Lower leg skin (tissue), 4 donors: Measurements from ENCODE around the gene SH3RF3. TPM values are rescaled to one million over a fixed set of nuclear protein-coding genes. Genes with fewer than 3 reads are reported as not detected.

Experiments
- DNase-seq, 2 donors: peaks; one replicate each; pipeline ENCODE4 v3.0.0-alpha.2; 2019; ENCODE audit warnings: low spot score in 2 of 2
- H3K4me3 ChIP-seq: fragments of 200-600 bp; sonication (generic); 2 replicates; pipeline ENCODE4 v1.5.1; 2017; ENCODE audit warnings: mild to moderate bottlenecking, low read depth; ENCODE audit not compliant: poor library complexity, severe bottlenecking
- CTCF ChIP-seq, 3 donors: fragments of 450-650 bp; IDR thresholded peaks; one replicate each; pipeline ENCODE4 v1.5.1; 2016; ENCODE audit warnings: antibody characterized with exemption in 3 of 3, mild to moderate bottlenecking in 3 of 3, moderate library complexity in 2 of 3
- POLR2A ChIP-seq, 2 donors: fragments of 450-650 bp; IDR thresholded peaks; one replicate each; pipeline ENCODE4 v1.6.1; 2016 to 2017; ENCODE audit warnings: antibody characterized with exemption in 2 of 2, mild to moderate bottlenecking in 1 of 2, moderate library complexity in 1 of 2
- WGBS, 2 donors: methylation state at CpG; one replicate each; pipeline ENCODE4 v1.1.5; 2018; 5-methylcytosine and 5-hydroxymethylcytosine counted together
- intact Hi-C: fragments of 100-400 bp; cut with DNase I; formaldehyde crosslinking; loops from one replicate; pipeline ENCODE4 v1.15.0; 2023; ENCODE audit warnings: low total_unique reads
- total RNA-seq, 4 donors: library from RNA; depleted of rRNA; stranded (reverse); fragments of >200 nt; gene quantifications; one replicate each; pipeline ENCODE4 v1.1.0, GENCODE V29; 2016

The SH3RF3 gene
- total RNA-seq, 4 donors from 2014 or later: 1.9 to 7.4 (median 3.2) TPM

DNA sequence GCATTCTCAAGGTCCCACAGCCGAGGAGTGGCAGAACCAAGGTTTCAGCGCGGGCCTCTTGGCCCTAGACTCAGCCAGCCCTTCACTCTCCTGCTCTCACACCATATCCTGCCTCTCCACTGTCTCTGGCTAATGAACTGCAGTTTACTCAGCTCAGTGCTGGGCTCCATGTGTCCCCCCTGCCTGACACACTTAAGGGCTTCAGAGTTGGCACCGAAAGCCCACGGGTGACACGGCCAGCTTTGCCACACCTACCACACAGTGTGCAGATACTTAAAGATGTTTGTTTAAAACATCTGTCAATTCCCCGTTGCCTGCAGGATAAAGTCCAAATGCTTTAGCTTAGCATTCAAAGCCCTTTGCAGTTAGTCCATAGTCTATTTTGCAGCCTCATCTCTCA is 243.6 kb downstream of the SH3RF3 start:
- 83 to 85% methylated on average over 7 of the region's 7 CpGs for WGBS, 2 donors
- H3K4me3 ChIP-seq: no peak overlapping the region
- intact Hi-C loops: no loop called here
- peak in 1 of 2 donors; percentile 18 for DNase-seq
- no peak for TF ChIP-seq CTCF (IDR thresholded peaks at IDR 0.05)
- TF ChIP-seq POLR2A (IDR thresholded peaks at IDR 0.05): no peak

- peak in 1 of 2 donors; percentile 58 for DNase-seq
- H3K4me3 ChIP-seq: no peak overlapping the region
- no peak for TF ChIP-seq CTCF (IDR thresholded peaks at IDR 0.05)
- no peak for TF ChIP-seq POLR2A (IDR thresholded peaks at IDR 0.05)
- 87 to 88% methylated on average over 9 to 10 of the region's 10 CpGs for WGBS, 2 donors
- intact Hi-C loops: no loop called here
These were observed 245.0 kb downstream of the SH3RF3 start for GRCh38 chr2:109373791-109374547.

DNA sequence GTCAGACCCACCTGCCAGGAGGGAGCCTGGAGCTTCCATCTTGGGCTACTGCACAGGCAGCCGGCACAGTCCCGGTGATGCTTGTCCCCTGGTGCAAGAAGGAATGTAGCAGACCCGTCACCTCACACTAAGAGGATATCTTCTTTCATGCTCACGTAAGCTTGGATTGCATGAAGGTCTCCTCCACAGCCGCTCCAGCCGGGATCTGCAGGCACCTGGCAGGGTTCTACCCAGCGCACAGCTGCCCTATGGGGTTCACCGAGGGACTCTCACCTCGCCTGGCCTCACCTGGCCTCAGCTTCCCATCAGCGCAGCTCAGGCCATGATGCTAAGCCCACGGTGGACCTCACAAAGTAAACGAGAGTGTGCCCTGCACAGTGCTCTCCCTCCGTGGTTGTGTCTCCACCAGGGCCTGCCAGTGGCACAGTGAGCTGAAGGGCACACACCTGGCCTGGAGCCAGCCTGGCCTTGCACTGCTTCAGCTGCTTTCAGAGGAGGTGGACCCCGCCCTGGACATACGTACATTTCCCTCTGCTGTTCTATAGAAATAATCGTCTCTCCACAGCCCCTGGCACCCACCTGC is 245.6 kb downstream of the SH3RF3 start:
- intact Hi-C loops: no loop called here
- H3K4me3 ChIP-seq: no peak overlapping the region
- no peak for TF ChIP-seq POLR2A (IDR thresholded peaks at IDR 0.05)
- no peak for TF ChIP-seq CTCF (IDR thresholded peaks at IDR 0.05)
- 94% methylated on average over 16 of the region's 16 CpGs for WGBS, 2 donors
- DNase-seq: peak in 1 of 2 donors; percentile 69

DNA sequence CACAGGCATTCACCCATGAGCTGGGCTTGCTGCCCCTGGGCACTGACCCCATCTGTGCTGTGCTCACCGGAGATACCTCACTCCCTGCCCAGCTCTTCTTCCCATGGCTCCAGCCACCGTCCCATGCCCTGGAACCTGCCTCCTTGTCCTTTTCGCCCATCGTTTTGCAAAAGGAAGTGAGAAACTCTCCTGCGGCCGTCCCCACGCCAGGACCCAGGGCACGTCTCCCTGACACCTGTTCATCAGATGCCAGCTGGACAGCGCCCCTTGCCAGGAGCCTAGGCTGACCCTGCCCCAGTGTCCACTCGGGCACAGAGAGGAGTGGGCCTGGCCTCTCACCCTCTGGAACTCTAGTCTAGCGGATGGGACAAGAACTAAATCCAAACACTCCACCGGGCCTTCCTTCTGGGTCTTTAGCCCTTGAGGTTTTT is 246.1 kb downstream of the SH3RF3 start:
- peak in 1 of 2 donors; percentile 83 for DNase-seq
- H3K4me3 ChIP-seq: no peak overlapping the region
- 93 to 95% methylated on average over 12 of the region's 12 CpGs for WGBS, 2 donors
- intact Hi-C loops: no loop called here
- TF ChIP-seq POLR2A (IDR thresholded peaks at IDR 0.05) (no peak), CTCF (IDR thresholded peaks at IDR 0.05) (no peak)

- 99 to 100% methylated on average over 6 of the region's 7 CpGs for WGBS, 2 donors
- intact Hi-C loops: no loop called here
- TF ChIP-seq CTCF (IDR thresholded peaks at IDR 0.05): no peak
- TF ChIP-seq POLR2A (IDR thresholded peaks at IDR 0.05): no peak
- H3K4me3 ChIP-seq: no peak overlapping the region
- DNase-seq: peak in 1 of 2 donors; percentile 74
These were observed 246.7 kb downstream of the SH3RF3 start for GRCh38 chr2:109375656-109376055.
